K562 (cell line): ENCODE results near the gene CNGA1. TPM values are rescaled to one million over a fixed set of nuclear protein-coding genes. Genes with fewer than 3 reads are reported as not detected.

Experiments
- ATAC-seq: fragments of 200-7000 bp; cut with Tn5 transposase; 3 replicates; pipeline ENCODE4 v1.9.1; 2020; ENCODE audit warnings: moderate library complexity
- Bru-seq: library from RNA; stranded (reverse); fragments of 400-500 nt; gene quantifications from one replicate; lab custom pipeline; 2021; lab: Mats Ljungman, UMichigan
- BruChase-seq, 2 experiments: library from RNA; stranded (reverse); fragments of 400-500 nt; gene quantifications; one replicate each; lab custom pipeline; 2021; lab: Mats Ljungman, UMichigan
- BruUV-seq: library from RNA; stranded (reverse); fragments of 400-500 nt; replicated peaks from 2 replicates; lab custom pipeline; 2021; lab: Mats Ljungman, UMichigan
- CTCF ChIA-PET: fragments of 300-600 bp; formaldehyde crosslinking; extraction: SDS; loops from one replicate; lab custom pipeline; 2021; ENCODE audit warnings: low intra/inter-chr PET ratio; lab: Yijun Ruan, JAX
- POLR2A ChIA-PET: fragments of 300-600, 350-650 bp; sonication (Branson Sonifier 250); formaldehyde crosslinking; extraction: SDS; loops from one replicate; lab custom pipeline; 2021; ENCODE audit warnings: antibody characterized with exemption, inconsistent platforms; lab: Yijun Ruan, JAX
- DNase-seq, 4 experiments: peaks; one replicate each; pipeline versions ENCODE4 v3.0.0 to v3.0.0-alpha.2; 2011 to 2018; ENCODE audit warnings: low spot score in 3 of 4, mixed read lengths in 3 of 4; ENCODE audit errors: extremely low read depth in 1 of 4
- FAIRE-seq: peaks from 2 replicates; lab custom pipeline; 2011; peaks lifted over from hg19 to GRCh38; lab: Jason Lieb, UNC
- H2AFZ ChIP-seq: 2 replicates; pipeline ENCODE4 v1.6.0; 2011; ENCODE audit warnings: low read depth, low read length, control low read depth, inconsistent platforms
- H3K27ac ChIP-seq: fragments of 200-600 bp; 3 replicates; pipeline ENCODE4 v1.8.0; 2011; ENCODE audit warnings: low read depth, mild to moderate bottlenecking, control low read depth, inconsistent platforms, low read length, moderate library complexity, mixed read lengths; ENCODE audit errors: extremely low read depth
- H3K27me3 ChIP-seq, 2 experiments: fragments of 300-600 bp in 1 of 2; 2 replicates in 1 of 2; 3 replicates in 1 of 2; pipeline versions ENCODE4 v1.6.0 to v1.8.0; 2011; ENCODE audit warnings: inconsistent platforms in 2 of 2, low read length in 2 of 2, mild to moderate bottlenecking in 1 of 2, mixed read lengths in 1 of 2, moderate library complexity in 1 of 2; ENCODE audit not compliant: control insufficient read depth in 2 of 2, insufficient read depth in 2 of 2
- H3K36me3 ChIP-seq: fragments of 300-600 bp; 3 replicates; pipeline ENCODE4 v1.8.0; 2011; ENCODE audit warnings: mild to moderate bottlenecking, low read length, inconsistent platforms; ENCODE audit not compliant: control insufficient read depth, insufficient read depth
- H3K4me1 ChIP-seq, 2 experiments: fragments of 200-600 bp in 1 of 2; replicated peaks in 1 of 2; 2 replicates in 1 of 2; 3 replicates in 1 of 2; pipeline versions ENCODE4 v1.5.1 to v1.8.0; 2011; ENCODE audit warnings: inconsistent platforms in 2 of 2, low read length in 2 of 2, mild to moderate bottlenecking in 1 of 2, mixed read lengths in 1 of 2, moderate library complexity in 1 of 2; ENCODE audit not compliant: control insufficient read depth in 2 of 2, insufficient read depth in 2 of 2
- H3K4me2 ChIP-seq: 2 replicates; pipeline ENCODE4 v1.6.1; 2011; ENCODE audit warnings: low read length, control low read depth, inconsistent platforms, mixed read lengths; ENCODE audit not compliant: insufficient read depth
- H3K4me3 ChIP-seq: fragments of 200-600 bp; sonication (generic), shearing (Covaris generic); 2 replicates; pipeline ENCODE4 v1.5.1; 2016; ENCODE audit warnings: control low read depth, inconsistent platforms
- H3K79me2 ChIP-seq: fragments of 200-600 bp; 3 replicates; pipeline ENCODE4 v1.8.0; 2011; ENCODE audit warnings: low read length, inconsistent platforms; ENCODE audit not compliant: control insufficient read depth, insufficient read depth
- H3K9ac ChIP-seq, 2 experiments: 2 replicates each; pipeline versions ENCODE4 v1.6.0 to v1.6.1; 2011; ENCODE audit warnings: low read depth in 2 of 2, low read length in 2 of 2, control low read depth in 1 of 2, inconsistent platforms in 1 of 2, mild to moderate bottlenecking in 1 of 2, mixed read lengths in 1 of 2; ENCODE audit not compliant: insufficient read depth in 1 of 2
- H3K9me1 ChIP-seq: one replicate; pipeline ENCODE4 v1.6.0; 2011; ENCODE audit warnings: inconsistent platforms, mild to moderate bottlenecking, low read length, moderate library complexity; ENCODE audit not compliant: control insufficient read depth, insufficient read depth
- H3K9me3 ChIP-seq: replicated peaks from 2 replicates; pipeline ENCODE4 v1.5.1; 2011; ENCODE audit warnings: low read depth, low read length, inconsistent platforms; ENCODE audit not compliant: control insufficient read depth, insufficient read depth
- H4K20me1 ChIP-seq: replicated peaks from 2 replicates; pipeline ENCODE4 v1.6.1; 2011; ENCODE audit warnings: low read length, inconsistent platforms, mixed read lengths; ENCODE audit not compliant: control insufficient read depth, insufficient read depth
- ATF7 ChIP-seq: fragments of 450-650 bp; IDR thresholded peaks from 2 replicates; pipeline ENCODE4 v1.7.1; 2014; ENCODE audit warnings: mild to moderate bottlenecking, moderate library complexity
- CREB3L1 ChIP-seq: fragments of 450-650 bp; IDR thresholded peaks from 2 replicates; pipeline ENCODE4 v1.6.1; 2014; ENCODE audit warnings: low read depth, mild to moderate bottlenecking, moderate library complexity, borderline replicate concordance
- FUS ChIP-seq: fragments of 200-400 bp; formaldehyde crosslinking; optimal IDR thresholded peaks from 2 replicates; pipeline ENCODE3; 2017; ENCODE audit warnings: low read depth, low read length
- GABPB1 ChIP-seq: sonication (generic); formaldehyde crosslinking; IDR thresholded peaks from 2 replicates; pipeline ENCODE4 v1.8.0; 2022; ENCODE audit warnings: mild to moderate bottlenecking, missing genetic modification reagents
- HNRNPL ChIP-seq: fragments of 200-400 bp; formaldehyde crosslinking; IDR thresholded peaks from 2 replicates; pipeline ENCODE4 v1.6.1; 2017; ENCODE audit warnings: low read depth, mild to moderate bottlenecking, low read length
- L3MBTL2 ChIP-seq: fragments of 450-650 bp; IDR thresholded peaks from 2 replicates; pipeline ENCODE4 v1.6.1; 2016; ENCODE audit warnings: mild to moderate bottlenecking, moderate library complexity
- MTA3 ChIP-seq: fragments of 450-650 bp; formaldehyde crosslinking; IDR thresholded peaks from 2 replicates; pipeline ENCODE4 v1.6.1; 2017; ENCODE audit warnings: mild to moderate bottlenecking, borderline replicate concordance
- PHF8 ChIP-seq: fragments of 200-600 bp; sonication (generic); IDR thresholded peaks from 2 replicates; pipeline ENCODE4 v1.6.1; 2012; ENCODE audit warnings: mixed run types, mild to moderate bottlenecking, inconsistent platforms, low read length, moderate library complexity, borderline replicate concordance
- PTTG1 ChIP-seq: fragments of 450-650 bp; IDR thresholded peaks from 2 replicates; pipeline ENCODE4 v1.6.1; 2016; ENCODE audit warnings: low read depth, mild to moderate bottlenecking, missing genetic modification characterization, missing compliant biosample characterization
- RBFOX2 ChIP-seq: fragments of 200-400 bp; formaldehyde crosslinking; IDR thresholded peaks from 2 replicates; pipeline ENCODE4 v1.6.1; 2017; ENCODE audit warnings: low read depth, mild to moderate bottlenecking, low read length, moderate library complexity
- SAFB ChIP-seq: fragments of 200-400 bp; formaldehyde crosslinking; IDR thresholded peaks from 2 replicates; pipeline ENCODE4 v1.6.1; 2017; ENCODE audit warnings: low read depth, low read length, borderline replicate concordance
- ZFX ChIP-seq: sonication (generic); formaldehyde crosslinking; IDR thresholded peaks from 2 replicates; pipeline ENCODE4 v1.8.0; 2022; ENCODE audit warnings: mild to moderate bottlenecking, missing genetic modification reagents, moderate library complexity
- WGBS: fragments of 100-300 bp; shearing (Covaris generic); methylation state at CpG from one replicate; pipeline ENCODE4 v1.1.6; 2016; ENCODE audit warnings: low coverage, mixed read lengths; ENCODE audit not compliant: insufficient coverage; ENCODE audit errors: missing lambda C conversion rate; 5-methylcytosine and 5-hydroxymethylcytosine counted together
- in situ Hi-C: fragments of 300-500 bp; cut with MboI; formaldehyde crosslinking; loops from 4 replicates; pipeline ENCODE4 v1.15.0; 2018; ENCODE audit warnings: inconsistent platforms, mixed read lengths
- intact Hi-C: fragments of 100-400 bp; cut with micrococcal nuclease; formaldehyde crosslinking; loops from 2 replicates; pipeline ENCODE4 v1.14.2; 2022
- long read RNA-seq, 3 experiments: library from polyadenylated mRNA in 2 of 3; library from RNA in 1 of 3; unstranded in 2 of 3; stranded (forward) in 1 of 3; transcript quantifications; one replicate each; pipeline ENCODE4 v2.0.0, GENCODE V29; 2019 to 2022
- polyA minus RNA-seq, 3 experiments: library from RNA; depleted of rRNA, polyadenylated mRNA; stranded (reverse); fragments of >200 nt; gene quantifications; 2 replicates each; pipeline ENCODE4 v1.2.3, GENCODE V29; 2011
- polyA plus RNA-seq, 8 experiments: library from polyadenylated mRNA; depleted of rRNA in 4 of 8; stranded (reverse) in 5 of 8; unstranded in 3 of 8; fragments of >200 nt; fragmentation: Nextera tagmentation in 2 of 8; fragmentation: Illumina TruSeq in 1 of 8; extraction: Ambion mirVana in 2 of 8; extraction: Trizol in 1 of 8; gene quantifications; 2 replicates each; pipeline versions ENCODE4 v1.2.1 to v1.2.3, GENCODE V29; 2011 to 2014; ENCODE audit warnings: inconsistent platforms in 1 of 8, missing spikeins in 1 of 8
- total RNA-seq, 7 experiments: library from RNA; depleted of rRNA in 6 of 7; stranded (reverse); fragments of >200 nt in 6 of 7; fragmentation: Illumina TruSeq in 2 of 7; extraction: Trizol in 2 of 7; gene quantifications; 2 replicates each; pipeline versions ENCODE4 v1.2.1 to v1.2.3, GENCODE V29; 2011 to 2021; ENCODE audit warnings: low replicate concordance in 1 of 7
- TF ChIP-seq, protein P1 (sequence below): sonication (generic); formaldehyde crosslinking; IDR thresholded peaks from 2 replicates; pipeline ENCODE4 v1.8.0; 2022; ENCODE audit warnings: missing genetic modification reagents, mild to moderate bottlenecking, moderate library complexity, borderline replicate concordance

Gene CNGA1
- not detected in 2 replicates for total RNA-seq (2011; cell fraction: chromatin; rRNA removed; ENCODE audit: low replicate concordance)
- not detected in 2 replicates for total RNA-seq (2011; cell fraction: nucleolus; rRNA removed)
- total RNA-seq (2011; cell fraction: nucleoplasm; rRNA removed) = 0.23 TPM in 1 of 2 replicates, not detected in the other
- total RNA-seq (2014; rRNA removed) (not detected in 2 replicates), total RNA-seq (2014; rRNA removed; fragmentation: Illumina TruSeq; extraction: Trizol) (0.06 TPM in 1 of 2 replicates, not detected in the other), total RNA-seq (2015; rRNA removed; fragmentation: Illumina TruSeq; extraction: Trizol) (not detected in 2 replicates), total RNA-seq (2021) (0.29 TPM in 1 of 2 replicates, not detected in the other), polyA plus RNA-seq (2011; rRNA removed) (0.03 and 0.05 TPM in 2 replicates), polyA plus RNA-seq (2014; fragmentation: Illumina TruSeq; extraction: Trizol) (0.04 TPM in 1 of 2 replicates, not detected in the other), polyA plus RNA-seq (2014; fragmentation: Nextera tagmentation; extraction: Ambion mirVana) (not detected), polyA plus RNA-seq (2014; rRNA removed) (0.04 TPM in 1 of 2 replicates, not detected in the other), polyA minus RNA-seq (2011; rRNA and poly(A)+ RNA removed) (0.09 TPM in 1 of 2 replicates, not detected in the other), Bru-seq, nascent RNA (percentile 22 among the genes with signal in this experiment), BruChase-seq, experiment 1, labeled RNA remaining after a 2-hour chase (percentile 24 among the genes with signal in this experiment), BruChase-seq, experiment 2, labeled RNA remaining after a 6-hour chase (percentile 18 among the genes with signal in this experiment)
- polyA plus RNA-seq (2011; cell fraction: cytosol; rRNA removed) = not detected in 2 replicates
- polyA plus RNA-seq (2011; cell fraction: nucleus; rRNA removed) = 0.27 TPM in 2 replicates
- polyA plus RNA-seq (2012) = 0.04 and 0.10 TPM in 2 replicates
- not detected in 2 replicates for polyA minus RNA-seq (2011; cell fraction: cytosol; rRNA and poly(A)+ RNA removed)
- not detected in 2 replicates for polyA minus RNA-seq (2011; cell fraction: nucleus; rRNA and poly(A)+ RNA removed)
- long read RNA-seq, experiment 1, partial matches to known transcripts = 0 of 2 reads
- long read RNA-seq, experiment 1, other reads (novel, unspliced or antisense) = 2 of 2 reads
- long read RNA-seq, experiment 2 = 0 reads
- long read RNA-seq, experiment 3, partial matches to known transcripts = 0 of 1 reads
- long read RNA-seq, experiment 3, other reads (novel, unspliced or antisense) = 1 of 1 reads

DNA sequence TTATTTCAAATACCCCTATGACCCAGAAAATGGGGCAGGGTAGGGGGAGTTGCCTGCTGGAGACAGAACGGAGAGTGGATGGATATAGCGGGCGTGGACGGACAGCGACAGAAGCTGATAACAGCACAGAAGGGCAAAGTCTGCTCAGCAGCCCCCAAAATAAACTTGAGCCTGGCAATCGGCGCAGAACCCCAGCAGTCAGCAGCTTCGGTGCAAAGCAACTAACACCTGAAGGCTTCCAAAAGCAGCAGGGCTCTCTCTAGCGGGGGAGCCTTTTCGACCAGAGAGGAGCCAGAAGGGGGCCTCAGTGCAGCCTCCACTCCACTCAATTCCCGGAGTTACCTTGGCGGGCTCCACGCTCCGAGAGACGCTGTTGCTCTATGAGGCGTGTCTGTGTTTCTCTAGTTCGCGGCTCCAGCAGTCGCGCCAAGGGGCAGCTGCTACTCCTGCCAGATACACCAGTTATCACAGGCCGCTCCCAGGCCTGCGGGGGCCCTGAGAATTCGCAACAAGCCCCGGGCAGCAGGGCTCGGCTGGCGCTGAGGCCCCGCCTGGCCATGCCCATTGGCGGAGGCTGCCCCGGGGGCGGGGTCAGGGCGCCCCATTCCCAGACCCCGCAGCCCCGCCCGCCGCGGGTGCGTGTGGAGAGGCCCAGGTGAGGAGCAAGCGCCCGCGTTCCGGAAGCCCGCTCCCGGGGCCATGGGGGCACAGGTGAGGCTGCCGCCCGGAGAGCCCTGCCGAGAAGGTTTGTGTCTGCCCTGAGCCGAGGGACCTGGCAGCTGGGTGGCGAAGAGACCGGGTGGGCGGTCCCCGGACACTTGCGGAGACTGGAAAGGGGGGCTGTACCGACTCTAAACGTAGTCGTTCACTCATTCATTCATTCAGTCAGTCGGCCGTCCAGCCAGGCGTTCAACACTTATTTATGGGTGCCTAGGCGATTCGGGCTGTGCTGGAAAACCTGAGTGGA, at the start of gene CNGA1, which contains the start of gene NIPAL1:
Gene CNGA1, minus strand, starts transcription at position 541 of the 967 bp plus-strand sequence. CDS start 63,992 bp downstream, outside the sequence.
Gene NIPAL1, plus strand, starts transcription at position 632 of the 967 bp plus-strand sequence. Its CDS starts 68 bp downstream, at position 700.
- Histone ChIP-seq H3K4me2 (peak within 1 kb of the TSS; percentile 83), H3K27ac (no peak within 1 kb of the TSS), H3K79me2 (no peaks in the 10 kb centered on the region), H3K27me3 (peaks cover 10 to 16% of the 10 kb centered on the region in 2 experiments; a peak in 4 of 5 replicates), H3K36me3 (no peaks in the 10 kb centered on the region), H3K9ac (peak within 1 kb of the TSS; percentile 49 to 91; a peak in 3 of 4 replicates), H2AFZ (peak within 1 kb of the TSS; percentile 88), H3K9me1 (no peaks in the 10 kb centered on the region), H3K4me3 (peak within 1 kb of the TSS; percentile 54), H3K9me3 (no peaks in the 10 kb centered on the region), H4K20me1 (no peaks in the 10 kb centered on the region), H3K4me1 (peaks cover 4 to 13% of the 10 kb centered on the region in 2 experiments; a peak in 3 of 5 replicates)
- WGBS = 2% methylated on average over 59 of the region's 60 CpGs
- ATAC-seq (peak; percentile 98), DNase-seq (peak; percentile 81 to 95 (median 92)), FAIRE-seq (peak; percentile 76)
- POLR2A ChIA-PET = no interaction called here
- in situ Hi-C loops = no loop called here
- CTCF ChIA-PET = interaction anchor here (0.8 kb wide), 1 partner anchor 9 kb away, joined by 3 read pairs; no protein-coding TSS in a partner anchor
- intact Hi-C loops = loop anchor here (5.0 kb wide), 1 partner anchor 71 kb away; no protein-coding TSS in a partner anchor
- no TSS peak for BruUV-seq
- TF ChIP-seq, protein P1, sequence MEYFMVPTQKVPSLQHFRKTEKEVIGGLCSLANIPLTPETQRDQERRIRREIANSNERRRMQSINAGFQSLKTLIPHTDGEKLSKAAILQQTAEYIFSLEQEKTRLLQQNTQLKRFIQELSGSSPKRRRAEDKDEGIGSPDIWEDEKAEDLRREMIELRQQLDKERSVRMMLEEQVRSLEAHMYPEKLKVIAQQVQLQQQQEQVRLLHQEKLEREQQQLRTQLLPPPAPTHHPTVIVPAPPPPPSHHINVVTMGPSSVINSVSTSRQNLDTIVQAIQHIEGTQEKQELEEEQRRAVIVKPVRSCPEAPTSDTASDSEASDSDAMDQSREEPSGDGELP (CRISPR knock-in tag) = no peak; the same call in 1 of the 2 replicates
- TF ChIP-seq PHF8 (peak; percentile 32; the same call in 1 of the 2 replicates), FUS (no peak), HNRNPL (0 out of 2 replicates have a peak, but pooled peaks have one; percentile 31), ZFX (CRISPR knock-in tag) (peak; percentile 49), CREB3L1 (no peak), L3MBTL2 (peak; percentile 77), MTA3 (peak; percentile 53; the same call in 1 of the 2 replicates), ATF7 (peak; percentile 34; the same call in 1 of the 2 replicates), GABPB1 (CRISPR knock-in tag) (0 out of 2 replicates have a peak, but pooled peaks have one; percentile 29), PTTG1 (tag) (no peak), SAFB (0 out of 2 replicates have a peak, but pooled peaks have one; percentile 10), RBFOX2 (peak; percentile 47)
